Measurements from ENCODE around the gene RAB3GAP1.

The RAB3GAP1 gene

GRCh38 chr2:135144343-135144742 is 92.3 kb downstream of the RAB3GAP1 start:
- H3K4me3 ChIP-seq (ENCODE audit: low read length) = no peak overlapping the region
- H3K9me2 ChIP-seq (replicated peaks; ENCODE audit: insufficient read depth, low read length) = no peaks in the 10 kb centered on the region
- H3K4me1 ChIP-seq (ENCODE audit: low read length) = no peaks in the 10 kb centered on the region
- no peak overlapping the region for H3K9ac ChIP-seq (ENCODE audit: low read length)
- no peak overlapping the region for H3K27ac ChIP-seq (ENCODE audit: low read length)
- no peaks in the 10 kb centered on the region for H3K27me3 ChIP-seq (replicated peaks; ENCODE audit: insufficient read depth, low read length)
- no peaks in the 10 kb centered on the region for H4K20me1 ChIP-seq (ENCODE audit: insufficient read depth, low read length)
- no peak overlapping the region for H2AFZ ChIP-seq (ENCODE audit: low read length)
- no peak overlapping the region for H3K4me2 ChIP-seq (ENCODE audit: low read depth, low read length)
- DNase-seq = no peak
- 0 out of 2 replicates have a peak, but pooled peaks cover 2% of the 10 kb centered on the region for H3K79me2 ChIP-seq (ENCODE audit: low read length)
- H3K9me3 ChIP-seq (replicated peaks; ENCODE audit: insufficient read depth, low read length) = no peaks in the 10 kb centered on the region
- no peaks in the 10 kb centered on the region for H3F3A ChIP-seq (ENCODE audit: insufficient read depth, low read length)
- 0 out of 2 replicates have a peak, but pooled peaks cover 13% of the 10 kb centered on the region for H3K36me3 ChIP-seq (replicated peaks; ENCODE audit: insufficient read depth, low read length)
- TF ChIP-seq EZH2 (optimal IDR thresholded peaks at IDR 0.05; ENCODE audit: low read depth, low read length) (no peak), EZH2phosphoT487 (IDR thresholded peaks at IDR 0.05; ENCODE audit: low read length) (no peak)
- TF ChIP-seq, protein P1, sequence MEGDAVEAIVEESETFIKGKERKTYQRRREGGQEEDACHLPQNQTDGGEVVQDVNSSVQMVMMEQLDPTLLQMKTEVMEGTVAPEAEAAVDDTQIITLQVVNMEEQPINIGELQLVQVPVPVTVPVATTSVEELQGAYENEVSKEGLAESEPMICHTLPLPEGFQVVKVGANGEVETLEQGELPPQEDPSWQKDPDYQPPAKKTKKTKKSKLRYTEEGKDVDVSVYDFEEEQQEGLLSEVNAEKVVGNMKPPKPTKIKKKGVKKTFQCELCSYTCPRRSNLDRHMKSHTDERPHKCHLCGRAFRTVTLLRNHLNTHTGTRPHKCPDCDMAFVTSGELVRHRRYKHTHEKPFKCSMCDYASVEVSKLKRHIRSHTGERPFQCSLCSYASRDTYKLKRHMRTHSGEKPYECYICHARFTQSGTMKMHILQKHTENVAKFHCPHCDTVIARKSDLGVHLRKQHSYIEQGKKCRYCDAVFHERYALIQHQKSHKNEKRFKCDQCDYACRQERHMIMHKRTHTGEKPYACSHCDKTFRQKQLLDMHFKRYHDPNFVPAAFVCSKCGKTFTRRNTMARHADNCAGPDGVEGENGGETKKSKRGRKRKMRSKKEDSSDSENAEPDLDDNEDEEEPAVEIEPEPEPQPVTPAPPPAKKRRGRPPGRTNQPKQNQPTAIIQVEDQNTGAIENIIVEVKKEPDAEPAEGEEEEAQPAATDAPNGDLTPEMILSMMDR (IDR thresholded peaks at IDR 0.05; ENCODE audit: low read length) = no peak

- no peaks in the 10 kb centered on the region for H3F3A ChIP-seq (ENCODE audit: insufficient read depth, low read length)
- H2AFZ ChIP-seq (ENCODE audit: low read length) = no peak overlapping the region
- H3K9me3 ChIP-seq (replicated peaks; ENCODE audit: insufficient read depth, low read length) = no peaks in the 10 kb centered on the region
- no peak overlapping the region for H3K4me3 ChIP-seq (ENCODE audit: low read length)
- no peaks in the 10 kb centered on the region for H3K27me3 ChIP-seq (replicated peaks; ENCODE audit: insufficient read depth, low read length)
- H4K20me1 ChIP-seq (ENCODE audit: insufficient read depth, low read length) = no peaks in the 10 kb centered on the region
- no peak for DNase-seq
- H3K4me2 ChIP-seq (ENCODE audit: low read depth, low read length) = no peak overlapping the region
- H3K27ac ChIP-seq (ENCODE audit: low read length) = no peak overlapping the region
- H3K79me2 ChIP-seq (ENCODE audit: low read length) = no peaks in the 10 kb centered on the region
- peaks cover 1% of the 10 kb centered on the region; the same call in 1 of the 2 replicates for H3K4me1 ChIP-seq (ENCODE audit: low read length)
- H3K9ac ChIP-seq (ENCODE audit: low read length) = no peak overlapping the region
- 0 out of 2 replicates have a peak, but pooled peaks cover 4% of the 10 kb centered on the region for H3K36me3 ChIP-seq (replicated peaks; ENCODE audit: insufficient read depth, low read length)
- no peaks in the 10 kb centered on the region for H3K9me2 ChIP-seq (replicated peaks; ENCODE audit: insufficient read depth, low read length)
- TF ChIP-seq EZH2 (optimal IDR thresholded peaks at IDR 0.05; ENCODE audit: low read depth, low read length) = no peak
- no peak for TF ChIP-seq EZH2phosphoT487 (IDR thresholded peaks at IDR 0.05; ENCODE audit: low read length)
- TF ChIP-seq, protein P1 (IDR thresholded peaks at IDR 0.05; ENCODE audit: low read length) = no peak
Observed at GRCh38 chr2:135149251-135149650, 97.2 kb downstream of the RAB3GAP1 start.

DNA sequence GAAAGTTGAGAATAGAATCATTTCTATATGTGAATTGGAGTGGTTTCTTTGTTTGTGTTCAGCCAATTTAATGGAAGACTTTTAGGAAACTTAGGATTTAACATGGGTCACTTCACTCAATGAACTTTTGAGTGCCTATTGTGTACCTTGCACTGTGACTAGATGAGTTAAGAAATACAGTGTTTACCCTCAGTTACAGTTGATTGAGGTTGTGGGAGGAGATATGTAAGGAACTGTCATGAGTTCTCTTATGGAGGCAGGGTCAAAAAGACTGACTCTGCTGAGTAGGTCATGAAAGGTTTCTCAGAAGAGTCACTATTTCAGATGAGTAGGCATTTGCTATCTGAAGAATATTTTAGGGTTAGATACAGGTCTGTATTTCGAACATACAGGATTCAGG is 98.6 kb downstream of the RAB3GAP1 start:
- no peak for DNase-seq
- no peak overlapping the region for H3K9ac ChIP-seq (ENCODE audit: low read length)
- H3K4me3 ChIP-seq (ENCODE audit: low read length) = no peak overlapping the region
- no peak overlapping the region for H3K4me2 ChIP-seq (ENCODE audit: low read depth, low read length)
- H2AFZ ChIP-seq (ENCODE audit: low read length) = no peak overlapping the region
- H3K27me3 ChIP-seq (replicated peaks; ENCODE audit: insufficient read depth, low read length) = no peaks in the 10 kb centered on the region
- H3K9me3 ChIP-seq (replicated peaks; ENCODE audit: insufficient read depth, low read length) = no peaks in the 10 kb centered on the region
- peaks cover 13% of the 10 kb centered on the region; the same call in 1 of the 2 replicates for H3K4me1 ChIP-seq (ENCODE audit: low read length)
- no peaks in the 10 kb centered on the region for H4K20me1 ChIP-seq (ENCODE audit: insufficient read depth, low read length)
- no peak overlapping the region for H3K27ac ChIP-seq (ENCODE audit: low read length)
- TF ChIP-seq EZH2 (optimal IDR thresholded peaks at IDR 0.05; ENCODE audit: low read depth, low read length) (no peak), EZH2phosphoT487 (IDR thresholded peaks at IDR 0.05; ENCODE audit: low read length) (no peak)
- TF ChIP-seq, protein P1 (IDR thresholded peaks at IDR 0.05; ENCODE audit: low read length) = no peak
- H3K79me2 ChIP-seq (ENCODE audit: low read length) = no peaks in the 10 kb centered on the region
- no peaks in the 10 kb centered on the region for H3F3A ChIP-seq (ENCODE audit: insufficient read depth, low read length)
- H3K36me3 ChIP-seq (replicated peaks; ENCODE audit: insufficient read depth, low read length) = no peaks in the 10 kb centered on the region
- no peaks in the 10 kb centered on the region for H3K9me2 ChIP-seq (replicated peaks; ENCODE audit: insufficient read depth, low read length)
